HG02642 (cell line): ENCODE data around the gene NCK1.

Experiments
- ATAC-seq: cut with Tn5 transposase; IDR thresholded peaks from one replicate; pipeline ENCODE4 v1.9.1; 2021; ENCODE audit warnings: mild to moderate bottlenecking; ENCODE audit not compliant: unreplicated experiment, poor library complexity

The NCK1 gene

GRCh38 chr3:136904746-136905145, 42.7 kb downstream of the NCK1 start:
- ATAC-seq = no peak

GRCh38 chr3:136905549-136905948, 43.5 kb downstream of the NCK1 start:
- no peak for ATAC-seq

- no peak for ATAC-seq
Observed at GRCh38 chr3:136906725-136907124, 44.7 kb downstream of the NCK1 start.

- ATAC-seq = no peak
Observed at GRCh38 chr3:136908297-136908696, 46.3 kb downstream of the NCK1 start.

GRCh38 chr3:136909187-136909586, 47.2 kb downstream of the NCK1 start:
- ATAC-seq = no peak

GRCh38 chr3:136910697-136911096, 48.7 kb downstream of the NCK1 start:
- no peak for ATAC-seq

- ATAC-seq = no peak
Observed at GRCh38 chr3:136913168-136913567, 51.2 kb downstream of the NCK1 start.

- no peak for ATAC-seq
Observed at GRCh38 chr3:136914739-136915138, 52.7 kb downstream of the NCK1 start.

- ATAC-seq = no peak
Observed at GRCh38 chr3:136916223-136916622, 54.2 kb downstream of the NCK1 start.

- no peak for ATAC-seq
Observed at GRCh38 chr3:136919799-136920580, 58.0 kb downstream of the NCK1 start.

- no peak for ATAC-seq
Observed at GRCh38 chr3:136920904-136921611, 59.0 kb downstream of the NCK1 start.

- ATAC-seq = peak; percentile 48
Observed at GRCh38 chr3:136925425-136926190, 63.6 kb downstream of the NCK1 start.

GRCh38 chr3:136928240-136928639, 66.2 kb downstream of the NCK1 start:
- ATAC-seq = no peak

- no peak for ATAC-seq
Observed at GRCh38 chr3:136929977-136930670, 68.1 kb downstream of the NCK1 start.

GRCh38 chr3:136931606-136932005, 69.6 kb downstream of the NCK1 start:
- no peak for ATAC-seq

- ATAC-seq = no peak
Observed at GRCh38 chr3:136932523-136932922, 70.5 kb downstream of the NCK1 start.

- ATAC-seq = no peak
Observed at GRCh38 chr3:136932978-136933772, 71.2 kb downstream of the NCK1 start.

GRCh38 chr3:136937175-136937574, 75.2 kb downstream of the NCK1 start:
- ATAC-seq = no peak

- ATAC-seq = no peak
Observed at GRCh38 chr3:136937851-136938250, 75.8 kb downstream of the NCK1 start.

- ATAC-seq = no peak
Observed at GRCh38 chr3:136938334-136938733, 76.3 kb downstream of the NCK1 start.
